Measurements from ENCODE around the gene LRCH4.
A peak's percentile ranks its signal among the peaks of the same experiment; 100 is the strongest.

LRCH4 gene

DNA sequence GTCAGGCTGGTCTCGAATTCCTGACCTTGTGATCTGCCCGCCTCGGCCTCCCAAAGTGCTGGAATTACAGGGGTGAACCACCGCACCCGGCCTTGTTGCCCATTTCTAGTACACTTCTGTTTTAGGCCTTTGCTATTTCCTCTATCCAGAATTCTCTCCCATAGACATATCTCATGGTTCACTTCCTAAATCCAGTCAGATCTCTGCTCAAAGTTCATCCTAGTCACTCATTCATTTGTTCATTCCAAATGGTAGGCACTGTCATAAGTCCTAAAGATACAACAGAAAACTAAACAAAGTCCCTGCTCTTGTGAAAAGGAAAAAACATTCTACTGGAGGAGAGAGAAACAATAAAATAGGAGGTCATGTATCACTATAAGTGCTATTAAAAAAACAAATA lies 24.0 kb upstream of the LRCH4 start:
- Histone ChIP-seq H3K9me3 (ENCODE audit: insufficient read depth, low read length, severe bottlenecking) (no peaks in the 10 kb centered on the region), H3K9ac (ENCODE audit: low read depth, low read length) (no peak overlapping the region), H2AFZ (ENCODE audit: low read depth, low read length) (no peak overlapping the region), H4K20me1 (ENCODE audit: insufficient read depth, low read length) (no peaks in the 10 kb centered on the region; the same call in 1 of the 2 replicates), H3K4me1 (ENCODE audit: insufficient read depth, low read length) (peaks cover 29% of the 10 kb centered on the region), H3K27me3 (ENCODE audit: insufficient read depth, low read length, poor library complexity) (no peaks in the 10 kb centered on the region), H3K27ac (ENCODE audit: low read length) (no peak overlapping the region), H3K4me3 (ENCODE audit: low read depth in 1 of 2, low read length in 2 of 2) (no peak overlapping the region), H3K79me2 (ENCODE audit: insufficient read depth, low read length) (peaks cover 5% of the 10 kb centered on the region; the same call in 1 of the 2 replicates), H3K4me2 (ENCODE audit: insufficient read depth, low read length) (no peak overlapping the region), H3K36me3 (ENCODE audit: insufficient read depth, low read length) (peaks cover 5% of the 10 kb centered on the region; the same call in 1 of the 2 replicates)
- TF ChIP-seq EZH2 (IDR thresholded peaks at IDR 0.05; ENCODE audit: borderline replicate concordance, low read depth, low read length, severe bottlenecking), result no peak
- TF ChIP-seq, protein P1, sequence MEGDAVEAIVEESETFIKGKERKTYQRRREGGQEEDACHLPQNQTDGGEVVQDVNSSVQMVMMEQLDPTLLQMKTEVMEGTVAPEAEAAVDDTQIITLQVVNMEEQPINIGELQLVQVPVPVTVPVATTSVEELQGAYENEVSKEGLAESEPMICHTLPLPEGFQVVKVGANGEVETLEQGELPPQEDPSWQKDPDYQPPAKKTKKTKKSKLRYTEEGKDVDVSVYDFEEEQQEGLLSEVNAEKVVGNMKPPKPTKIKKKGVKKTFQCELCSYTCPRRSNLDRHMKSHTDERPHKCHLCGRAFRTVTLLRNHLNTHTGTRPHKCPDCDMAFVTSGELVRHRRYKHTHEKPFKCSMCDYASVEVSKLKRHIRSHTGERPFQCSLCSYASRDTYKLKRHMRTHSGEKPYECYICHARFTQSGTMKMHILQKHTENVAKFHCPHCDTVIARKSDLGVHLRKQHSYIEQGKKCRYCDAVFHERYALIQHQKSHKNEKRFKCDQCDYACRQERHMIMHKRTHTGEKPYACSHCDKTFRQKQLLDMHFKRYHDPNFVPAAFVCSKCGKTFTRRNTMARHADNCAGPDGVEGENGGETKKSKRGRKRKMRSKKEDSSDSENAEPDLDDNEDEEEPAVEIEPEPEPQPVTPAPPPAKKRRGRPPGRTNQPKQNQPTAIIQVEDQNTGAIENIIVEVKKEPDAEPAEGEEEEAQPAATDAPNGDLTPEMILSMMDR (IDR thresholded peaks at IDR 0.05; ENCODE audit: borderline replicate concordance, extremely low read depth, low read length, poor library complexity, severe bottlenecking), result no peak
- DNase-seq, result no peak
- no peak for ATAC-seq (ENCODE audit: insufficient read depth, low read depth)

DNA sequence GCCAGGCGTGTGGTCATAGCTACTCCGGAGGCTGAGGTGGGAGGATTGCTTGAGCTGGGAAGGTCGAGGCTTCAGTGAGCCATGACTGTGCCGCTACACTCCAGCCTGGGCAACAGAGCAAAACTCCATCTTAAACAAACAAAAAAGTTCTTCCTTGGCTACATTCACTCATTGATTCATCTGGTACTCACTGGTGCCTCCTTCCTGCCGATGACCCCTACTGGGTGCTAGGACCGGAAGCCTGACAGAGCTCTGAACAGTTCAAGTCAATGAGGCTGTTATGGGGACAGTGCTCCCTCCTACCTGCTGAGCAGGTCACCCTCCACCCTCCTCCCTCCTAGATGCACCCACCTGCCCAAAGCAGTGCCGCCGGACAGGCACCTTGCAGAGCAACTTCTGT lies 21.2 kb upstream of the LRCH4 start:
- Histone ChIP-seq H3K4me2 (ENCODE audit: insufficient read depth, low read length) (no peak overlapping the region), H3K79me2 (ENCODE audit: insufficient read depth, low read length) (no peaks in the 10 kb centered on the region), H4K20me1 (ENCODE audit: insufficient read depth, low read length) (no peaks in the 10 kb centered on the region; the same call in 1 of the 2 replicates), H3K4me1 (ENCODE audit: insufficient read depth, low read length) (peaks cover 36% of the 10 kb centered on the region), H3K27me3 (ENCODE audit: insufficient read depth, low read length, poor library complexity) (no peaks in the 10 kb centered on the region), H3K36me3 (ENCODE audit: insufficient read depth, low read length) (peaks cover 5% of the 10 kb centered on the region; the same call in 1 of the 2 replicates), H3K9me3 (ENCODE audit: insufficient read depth, low read length, severe bottlenecking) (no peaks in the 10 kb centered on the region), H3K27ac (ENCODE audit: low read length) (no peak overlapping the region), H3K4me3 (ENCODE audit: low read depth in 1 of 2, low read length in 2 of 2) (no peak overlapping the region), H3K9ac (ENCODE audit: low read depth, low read length) (no peak overlapping the region), H2AFZ (ENCODE audit: low read depth, low read length) (no peak overlapping the region)
- no peak for DNase-seq
- TF ChIP-seq EZH2 (IDR thresholded peaks at IDR 0.05; ENCODE audit: borderline replicate concordance, low read depth, low read length, severe bottlenecking), result no peak
- ATAC-seq (ENCODE audit: insufficient read depth, low read depth), result no peak

DNA sequence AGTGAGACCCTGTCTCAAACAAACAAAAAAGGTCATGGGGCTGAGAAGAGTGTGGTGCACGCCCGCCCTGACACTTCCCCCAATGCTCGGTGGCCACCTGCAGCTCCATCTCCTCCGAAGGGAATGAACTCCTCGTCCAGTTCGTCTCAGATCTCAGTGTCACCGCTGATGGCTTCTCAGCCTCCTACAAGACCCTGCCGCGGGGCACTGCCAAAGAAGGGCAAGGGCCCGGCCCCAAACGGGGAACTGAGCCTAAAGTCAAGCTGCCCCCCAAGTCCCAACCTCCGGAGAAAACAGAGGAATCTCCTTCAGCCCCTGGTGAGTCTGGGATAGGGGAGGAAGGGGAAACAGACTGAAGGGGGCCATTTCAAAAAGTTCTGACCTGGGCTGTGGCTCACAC lies 20.4 kb upstream of the LRCH4 start:
- DNase-seq, result no peak
- H3K36me3 ChIP-seq (ENCODE audit: insufficient read depth, low read length), result peaks cover 5% of the 10 kb centered on the region; the same call in 1 of the 2 replicates
- H3K9ac ChIP-seq (ENCODE audit: low read depth, low read length), result no peak overlapping the region
- H3K27ac ChIP-seq (ENCODE audit: low read length), result no peak overlapping the region
- H3K9me3 ChIP-seq (ENCODE audit: insufficient read depth, low read length, severe bottlenecking), result no peaks in the 10 kb centered on the region
- TF ChIP-seq, protein P1 (IDR thresholded peaks at IDR 0.05; ENCODE audit: borderline replicate concordance, extremely low read depth, low read length, poor library complexity, severe bottlenecking), result no peak
- no peak for TF ChIP-seq EZH2 (IDR thresholded peaks at IDR 0.05; ENCODE audit: borderline replicate concordance, low read depth, low read length, severe bottlenecking)
- no peak overlapping the region for H3K4me2 ChIP-seq (ENCODE audit: insufficient read depth, low read length)
- peaks cover 33% of the 10 kb centered on the region for H3K4me1 ChIP-seq (ENCODE audit: insufficient read depth, low read length)
- no peak overlapping the region for H3K4me3 ChIP-seq (ENCODE audit: low read depth in 1 of 2, low read length in 2 of 2)
- no peaks in the 10 kb centered on the region for H3K27me3 ChIP-seq (ENCODE audit: insufficient read depth, low read length, poor library complexity)
- no peaks in the 10 kb centered on the region; the same call in 1 of the 2 replicates for H4K20me1 ChIP-seq (ENCODE audit: insufficient read depth, low read length)
- ATAC-seq (ENCODE audit: insufficient read depth, low read depth), result no peak
- no peaks in the 10 kb centered on the region for H3K79me2 ChIP-seq (ENCODE audit: insufficient read depth, low read length)
- H2AFZ ChIP-seq (ENCODE audit: low read depth, low read length), result no peak overlapping the region

DNA sequence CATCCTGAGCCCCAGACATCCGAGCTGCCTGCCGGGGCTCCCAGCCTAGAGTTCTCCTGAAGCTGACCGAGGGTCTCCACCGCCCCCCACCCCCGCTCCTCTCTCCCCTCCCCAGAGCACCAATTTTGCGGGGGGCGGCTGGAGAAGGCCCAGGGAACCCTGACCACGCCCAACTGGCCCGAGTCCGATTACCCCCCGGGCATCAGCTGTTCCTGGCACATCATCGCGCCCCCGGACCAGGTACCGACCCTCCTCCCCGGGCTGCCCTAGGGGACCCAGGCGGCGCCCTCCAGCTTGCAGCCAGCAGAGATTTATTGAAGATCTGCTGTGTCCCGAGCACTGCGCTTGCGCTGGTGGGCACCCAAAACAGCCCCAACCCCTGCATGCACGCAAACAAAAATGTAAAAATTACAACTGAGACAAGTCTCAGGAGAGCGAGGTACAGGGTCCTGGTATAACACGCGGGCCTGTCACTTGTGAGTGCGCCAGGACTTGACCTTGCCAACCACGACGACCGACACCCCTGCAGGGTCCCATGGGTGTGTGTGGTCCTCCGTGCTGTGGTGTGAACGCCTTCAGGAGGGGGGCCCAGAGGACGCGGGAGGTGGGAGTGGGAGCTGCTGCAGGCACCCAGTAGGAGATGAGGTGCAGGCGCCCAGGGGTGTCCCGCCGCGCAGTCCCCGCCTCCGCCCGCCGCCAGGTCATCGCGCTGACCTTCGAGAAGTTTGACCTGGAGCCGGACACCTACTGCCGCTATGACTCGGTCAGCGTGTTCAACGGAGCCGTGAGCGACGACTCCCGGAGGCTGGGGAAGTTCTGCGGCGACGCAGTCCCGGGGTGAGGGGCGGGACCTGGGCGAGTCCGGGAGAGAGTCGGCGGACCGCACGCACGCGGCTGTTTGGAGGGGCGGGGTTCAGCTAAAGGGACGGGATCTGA lies 19.3 kb upstream of the LRCH4 start:
- peak overlapping the region; percentile 97 for H2AFZ ChIP-seq (ENCODE audit: low read depth, low read length)
- no peaks in the 10 kb centered on the region; the same call in 1 of the 2 replicates for H4K20me1 ChIP-seq (ENCODE audit: insufficient read depth, low read length)
- H3K79me2 ChIP-seq (ENCODE audit: insufficient read depth, low read length), result no peaks in the 10 kb centered on the region
- no peaks in the 10 kb centered on the region for H3K9me3 ChIP-seq (ENCODE audit: insufficient read depth, low read length, severe bottlenecking)
- ATAC-seq (ENCODE audit: insufficient read depth, low read depth) (no peak), DNase-seq (no peak)
- peaks cover 5% of the 10 kb centered on the region; the same call in 1 of the 2 replicates for H3K36me3 ChIP-seq (ENCODE audit: insufficient read depth, low read length)
- no peaks in the 10 kb centered on the region for H3K27me3 ChIP-seq (ENCODE audit: insufficient read depth, low read length, poor library complexity)
- TF ChIP-seq, protein P1 (IDR thresholded peaks at IDR 0.05; ENCODE audit: borderline replicate concordance, extremely low read depth, low read length, poor library complexity, severe bottlenecking), result no peak
- no peak for TF ChIP-seq EZH2 (IDR thresholded peaks at IDR 0.05; ENCODE audit: borderline replicate concordance, low read depth, low read length, severe bottlenecking)
- peak overlapping the region; percentile 88 for H3K9ac ChIP-seq (ENCODE audit: low read depth, low read length)
- H3K4me1 ChIP-seq (ENCODE audit: insufficient read depth, low read length), result peaks cover 27% of the 10 kb centered on the region
- H3K4me3 ChIP-seq (ENCODE audit: low read depth in 1 of 2, low read length in 2 of 2), result peak overlapping the region; percentile 51 to 80; a peak in 3 of 4 replicates
- peak overlapping the region; percentile 94 for H3K4me2 ChIP-seq (ENCODE audit: insufficient read depth, low read length)
- H3K27ac ChIP-seq (ENCODE audit: low read length), result peak overlapping the region; percentile 80; the same call in 1 of the 2 replicates
